ENCODE data around the gene FMN1. TPM values are rescaled to one million over a fixed set of nuclear protein-coding genes. Genes with fewer than 3 reads are reported as not detected.

Gene FMN1
- polyA plus RNA-seq, 1 donor from 2014 or later = 0.40 TPM

DNA sequence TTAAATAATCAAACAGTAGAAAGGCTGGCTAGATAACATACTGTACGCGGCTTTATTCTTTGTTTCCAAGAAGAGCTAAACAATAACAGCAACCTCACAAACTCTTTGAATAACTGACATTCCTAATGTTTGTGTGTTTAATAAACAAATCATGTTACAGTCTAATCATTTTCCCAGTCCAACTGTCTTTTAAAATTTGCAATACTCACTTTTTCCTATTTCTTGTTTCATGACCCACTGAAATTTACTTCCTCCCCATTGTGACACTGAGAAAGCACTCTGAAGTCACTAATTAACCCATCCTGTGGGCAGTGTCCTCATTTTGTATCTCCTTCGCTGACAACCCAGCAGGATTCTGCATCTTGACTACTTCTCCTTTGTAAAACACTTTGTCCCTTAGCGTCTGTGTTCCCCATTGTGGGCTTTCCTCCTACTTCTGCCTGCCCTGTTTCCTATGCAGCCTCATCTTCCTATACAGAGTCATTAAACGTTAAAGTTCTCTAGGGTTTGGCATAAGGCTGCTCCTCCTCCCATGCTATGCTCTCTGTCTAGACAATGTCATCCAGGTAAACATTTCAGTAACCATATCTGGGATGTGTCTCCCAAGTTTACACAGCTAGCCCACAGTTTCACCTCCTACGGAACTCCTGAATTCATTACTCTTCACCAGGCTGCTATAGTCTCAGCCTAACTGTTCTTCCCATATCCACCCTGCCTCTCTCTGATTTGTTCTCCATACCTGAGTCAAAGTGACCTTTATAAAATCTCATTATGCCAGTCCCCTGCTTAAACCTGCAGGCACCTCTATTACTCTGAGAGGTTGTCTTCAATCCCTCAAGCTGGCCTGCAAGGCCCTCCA lies 327.8 kb downstream of the FMN1 start:
- Histone ChIP-seq H3K79me2 (replicated peaks; ENCODE audit: insufficient read depth, low read length) (no peaks in the 10 kb centered on the region), H3K9me3 (ENCODE audit: low read length) (no peaks in the 10 kb centered on the region), H3K4me2 (ENCODE audit: low read length) (no peak overlapping the region), H3K27ac (ENCODE audit: low read length) (no peak overlapping the region), H3K4me3 (ENCODE audit: low read length) (no peak overlapping the region), H3K9ac (ENCODE audit: low read length) (no peak overlapping the region), H3F3A (ENCODE audit: insufficient read depth, low read length, poor library complexity, severe bottlenecking) (no peaks in the 10 kb centered on the region), H3K9me2 (ENCODE audit: insufficient read depth, low read length) (no peaks in the 10 kb centered on the region), H2AFZ (ENCODE audit: low read depth, low read length) (no peak overlapping the region), H3K36me3 (ENCODE audit: insufficient read depth, low read length) (no peaks in the 10 kb centered on the region), H3K27me3 (ENCODE audit: insufficient read depth, low read depth, low read length) (no peaks in the 10 kb centered on the region), H4K20me1 (ENCODE audit: insufficient read depth) (no peaks in the 10 kb centered on the region)
- TF ChIP-seq, protein P1, sequence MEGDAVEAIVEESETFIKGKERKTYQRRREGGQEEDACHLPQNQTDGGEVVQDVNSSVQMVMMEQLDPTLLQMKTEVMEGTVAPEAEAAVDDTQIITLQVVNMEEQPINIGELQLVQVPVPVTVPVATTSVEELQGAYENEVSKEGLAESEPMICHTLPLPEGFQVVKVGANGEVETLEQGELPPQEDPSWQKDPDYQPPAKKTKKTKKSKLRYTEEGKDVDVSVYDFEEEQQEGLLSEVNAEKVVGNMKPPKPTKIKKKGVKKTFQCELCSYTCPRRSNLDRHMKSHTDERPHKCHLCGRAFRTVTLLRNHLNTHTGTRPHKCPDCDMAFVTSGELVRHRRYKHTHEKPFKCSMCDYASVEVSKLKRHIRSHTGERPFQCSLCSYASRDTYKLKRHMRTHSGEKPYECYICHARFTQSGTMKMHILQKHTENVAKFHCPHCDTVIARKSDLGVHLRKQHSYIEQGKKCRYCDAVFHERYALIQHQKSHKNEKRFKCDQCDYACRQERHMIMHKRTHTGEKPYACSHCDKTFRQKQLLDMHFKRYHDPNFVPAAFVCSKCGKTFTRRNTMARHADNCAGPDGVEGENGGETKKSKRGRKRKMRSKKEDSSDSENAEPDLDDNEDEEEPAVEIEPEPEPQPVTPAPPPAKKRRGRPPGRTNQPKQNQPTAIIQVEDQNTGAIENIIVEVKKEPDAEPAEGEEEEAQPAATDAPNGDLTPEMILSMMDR (IDR thresholded peaks at IDR 0.05; ENCODE audit: poor library complexity, severe bottlenecking) = no peak
- TF ChIP-seq EZH2 (IDR thresholded peaks at IDR 0.05; ENCODE audit: borderline replicate concordance, insufficient read depth, low read length, poor library complexity, severe bottlenecking) (no peak), MXI1 (conservative IDR thresholded peaks at IDR 0.05; ENCODE audit: poor library complexity, severe bottlenecking) (no peak), EP300 (conservative IDR thresholded peaks at IDR 0.05; ENCODE audit: poor library complexity, severe bottlenecking) (no peak), RAD21 (conservative IDR thresholded peaks at IDR 0.05) (no peak), SMC3 (conservative IDR thresholded peaks at IDR 0.05; ENCODE audit: poor library complexity) (no peak), POLR2AphosphoS5 (IDR thresholded peaks at IDR 0.05) (no peak), TAF1 (IDR thresholded peaks at IDR 0.05; ENCODE audit: low read depth) (no peak)
- TF ChIP-seq, protein P2, sequence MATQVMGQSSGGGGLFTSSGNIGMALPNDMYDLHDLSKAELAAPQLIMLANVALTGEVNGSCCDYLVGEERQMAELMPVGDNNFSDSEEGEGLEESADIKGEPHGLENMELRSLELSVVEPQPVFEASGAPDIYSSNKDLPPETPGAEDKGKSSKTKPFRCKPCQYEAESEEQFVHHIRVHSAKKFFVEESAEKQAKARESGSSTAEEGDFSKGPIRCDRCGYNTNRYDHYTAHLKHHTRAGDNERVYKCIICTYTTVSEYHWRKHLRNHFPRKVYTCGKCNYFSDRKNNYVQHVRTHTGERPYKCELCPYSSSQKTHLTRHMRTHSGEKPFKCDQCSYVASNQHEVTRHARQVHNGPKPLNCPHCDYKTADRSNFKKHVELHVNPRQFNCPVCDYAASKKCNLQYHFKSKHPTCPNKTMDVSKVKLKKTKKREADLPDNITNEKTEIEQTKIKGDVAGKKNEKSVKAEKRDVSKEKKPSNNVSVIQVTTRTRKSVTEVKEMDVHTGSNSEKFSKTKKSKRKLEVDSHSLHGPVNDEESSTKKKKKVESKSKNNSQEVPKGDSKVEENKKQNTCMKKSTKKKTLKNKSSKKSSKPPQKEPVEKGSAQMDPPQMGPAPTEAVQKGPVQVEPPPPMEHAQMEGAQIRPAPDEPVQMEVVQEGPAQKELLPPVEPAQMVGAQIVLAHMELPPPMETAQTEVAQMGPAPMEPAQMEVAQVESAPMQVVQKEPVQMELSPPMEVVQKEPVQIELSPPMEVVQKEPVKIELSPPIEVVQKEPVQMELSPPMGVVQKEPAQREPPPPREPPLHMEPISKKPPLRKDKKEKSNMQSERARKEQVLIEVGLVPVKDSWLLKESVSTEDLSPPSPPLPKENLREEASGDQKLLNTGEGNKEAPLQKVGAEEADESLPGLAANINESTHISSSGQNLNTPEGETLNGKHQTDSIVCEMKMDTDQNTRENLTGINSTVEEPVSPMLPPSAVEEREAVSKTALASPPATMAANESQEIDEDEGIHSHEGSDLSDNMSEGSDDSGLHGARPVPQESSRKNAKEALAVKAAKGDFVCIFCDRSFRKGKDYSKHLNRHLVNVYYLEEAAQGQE (IDR thresholded peaks at IDR 0.05; ENCODE audit: borderline replicate concordance) = no peak

DNA sequence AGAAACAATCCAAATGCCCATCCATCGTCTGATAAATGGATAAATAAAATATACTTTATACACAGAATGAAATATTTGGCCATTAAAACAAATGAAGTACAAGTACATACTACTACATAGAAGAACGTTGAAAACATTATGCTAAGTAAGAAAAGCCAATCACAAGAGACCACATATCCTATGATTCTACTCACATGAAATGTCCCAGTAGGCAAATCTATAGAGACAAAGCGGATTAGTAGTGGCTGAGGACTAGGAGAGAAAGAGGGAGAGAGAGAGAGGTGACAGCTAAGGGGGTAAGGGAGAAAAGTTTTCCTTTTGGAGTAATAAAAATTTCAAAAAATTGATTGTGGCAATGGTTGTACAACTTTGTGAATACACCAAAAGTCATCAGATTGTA lies 329.7 kb downstream of the FMN1 start:
- no peak overlapping the region for H3K4me3 ChIP-seq (ENCODE audit: low read length)
- no peaks in the 10 kb centered on the region for H3K9me3 ChIP-seq (ENCODE audit: low read length)
- no peak overlapping the region for H3K9ac ChIP-seq (ENCODE audit: low read length)
- H3K27me3 ChIP-seq (ENCODE audit: insufficient read depth, low read depth, low read length) = no peaks in the 10 kb centered on the region
- H4K20me1 ChIP-seq (ENCODE audit: insufficient read depth) = no peaks in the 10 kb centered on the region
- H2AFZ ChIP-seq (ENCODE audit: low read depth, low read length) = no peak overlapping the region
- H3K4me2 ChIP-seq (ENCODE audit: low read length) = no peak overlapping the region
- no peaks in the 10 kb centered on the region for H3K36me3 ChIP-seq (ENCODE audit: insufficient read depth, low read length)
- H3K9me2 ChIP-seq (ENCODE audit: insufficient read depth, low read length) = no peaks in the 10 kb centered on the region
- H3K27ac ChIP-seq (ENCODE audit: low read length) = no peak overlapping the region
- no peaks in the 10 kb centered on the region for H3F3A ChIP-seq (ENCODE audit: insufficient read depth, low read length, poor library complexity, severe bottlenecking)
- TF ChIP-seq EP300 (conservative IDR thresholded peaks at IDR 0.05; ENCODE audit: poor library complexity, severe bottlenecking) = no peak
- TF ChIP-seq SMC3 (conservative IDR thresholded peaks at IDR 0.05; ENCODE audit: poor library complexity) = no peak
- no peak for TF ChIP-seq MXI1 (conservative IDR thresholded peaks at IDR 0.05; ENCODE audit: poor library complexity, severe bottlenecking)
- TF ChIP-seq, protein P2 (IDR thresholded peaks at IDR 0.05; ENCODE audit: borderline replicate concordance) = no peak
- TF ChIP-seq RAD21 (conservative IDR thresholded peaks at IDR 0.05) = no peak
- TF ChIP-seq, protein P1 (IDR thresholded peaks at IDR 0.05; ENCODE audit: poor library complexity, severe bottlenecking) = no peak
- no peak for TF ChIP-seq TAF1 (IDR thresholded peaks at IDR 0.05; ENCODE audit: low read depth)
- no peak for TF ChIP-seq POLR2AphosphoS5 (IDR thresholded peaks at IDR 0.05)
- no peak for TF ChIP-seq EZH2 (IDR thresholded peaks at IDR 0.05; ENCODE audit: borderline replicate concordance, insufficient read depth, low read length, poor library complexity, severe bottlenecking)
- no peaks in the 10 kb centered on the region for H3K79me2 ChIP-seq (replicated peaks; ENCODE audit: insufficient read depth, low read length)
